ENCODE results near the gene CEMIP. TPM values are rescaled to one million over a fixed set of nuclear protein-coding genes. Genes with fewer than 3 reads are reported as not detected.

CEMIP gene
- total and polyA plus RNA-seq, 2 of the 13 experiments (the other 11 are each of a cell fraction or from before 2014, with no cell fraction given) = 4.3 to 28.5 TPM

DNA sequence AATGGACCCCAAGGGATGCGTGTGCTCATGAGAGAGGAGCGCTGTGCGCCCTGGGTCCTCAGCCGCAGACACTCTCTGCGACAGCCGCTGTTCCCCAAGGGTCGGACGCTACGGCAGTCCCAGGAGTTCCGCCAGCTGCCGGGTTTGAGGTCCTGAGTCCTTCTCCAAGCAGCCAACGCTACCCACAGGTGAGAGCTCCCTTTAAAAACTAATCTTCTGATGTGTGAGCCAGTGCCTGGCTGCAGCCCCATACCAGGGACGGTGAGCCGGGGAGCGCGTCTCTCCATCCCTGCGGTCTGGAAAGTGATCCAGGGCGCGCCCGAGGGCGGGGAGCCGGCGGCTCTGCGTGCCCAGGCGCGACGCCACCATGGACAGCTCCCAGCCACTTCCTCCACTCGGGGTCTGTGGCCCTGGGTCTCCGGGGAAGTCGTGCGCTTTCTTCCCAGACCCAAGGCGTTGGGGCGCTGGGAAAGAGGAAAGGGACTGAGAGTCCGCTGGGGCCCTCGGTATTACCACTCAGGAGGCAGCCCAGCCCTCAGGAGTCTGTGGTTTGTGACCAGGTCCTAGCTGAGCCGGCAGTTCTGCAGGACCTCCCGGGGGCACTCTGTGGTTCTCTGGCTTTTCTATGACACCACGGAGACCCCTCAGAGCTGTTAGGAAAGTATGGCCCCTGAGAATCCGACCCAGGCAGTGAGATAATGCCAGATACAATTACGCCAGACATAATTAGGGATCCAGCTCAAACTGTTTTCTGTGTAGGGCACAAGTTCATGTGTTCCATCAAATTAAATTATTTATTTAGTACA, 1.4 kb downstream of the CEMIP start (continued):
- TF ChIP-seq KDM5A (IDR thresholded peaks at IDR 0.05; ENCODE audit: borderline replicate concordance, low read length) (no peak), PITX1 (CRISPR knock-in tag; IDR thresholded peaks at IDR 0.05) (peak; percentile 60; the same call in 1 of the 2 replicates), ZFP41 (CRISPR knock-in tag; IDR thresholded peaks at IDR 0.05; ENCODE audit: borderline replicate concordance) (peak; percentile 52; the same call in 1 of the 2 replicates), DPF2 (CRISPR knock-in tag; IDR thresholded peaks at IDR 0.05; ENCODE audit: borderline replicate concordance, low read depth) (no peak), CBX2 (IDR thresholded peaks at IDR 0.05; ENCODE audit: low read depth, low read length) (no peak), CBX2 (CRISPR knock-in tag; IDR thresholded peaks at IDR 0.05; ENCODE audit: low read depth) (no peak), ZSCAN12 (CRISPR knock-in tag; IDR thresholded peaks at IDR 0.05) (peak; percentile 98), REST (IDR thresholded peaks at IDR 0.05; ENCODE audit: borderline replicate concordance in 1 of 2, low read depth in 1 of 2, low read length in 2 of 2) (peak in 1 of 2 experiments; percentile 99), TAF1 (CRISPR knock-in tag; IDR thresholded peaks at IDR 0.05) (peak; percentile 46; the same call in 1 of the 2 replicates), TSC22D2 (CRISPR knock-in tag; IDR thresholded peaks at IDR 0.05; ENCODE audit: borderline replicate concordance) (peak; percentile 99), ZNF850 (CRISPR knock-in tag; conservative IDR thresholded peaks at IDR 0.05) (no peak), ZNF138 (CRISPR knock-in tag; IDR thresholded peaks at IDR 0.05; ENCODE audit: low read depth) (peak; percentile 94; the same call in 1 of the 2 replicates), TBX2 (CRISPR knock-in tag; IDR thresholded peaks at IDR 0.05; ENCODE audit: borderline replicate concordance) (peak; percentile 70), PRMT3 (CRISPR knock-in tag; IDR thresholded peaks at IDR 0.05; ENCODE audit: borderline replicate concordance, low read depth) (peak; percentile 95), ZNF615 (CRISPR knock-in tag; IDR thresholded peaks at IDR 0.05; ENCODE audit: borderline replicate concordance) (0 out of 2 replicates have a peak, but pooled peaks have one; percentile 85), ISX (CRISPR knock-in tag; conservative IDR thresholded peaks at IDR 0.05) (peak; percentile 91), NR0B2 (CRISPR knock-in tag; IDR thresholded peaks at IDR 0.05) (peak; percentile 91), CREB3 (CRISPR knock-in tag; IDR thresholded peaks at IDR 0.05) (peak; percentile 92; the same call in 1 of the 2 replicates), ZBTB7B (CRISPR knock-in tag; IDR thresholded peaks at IDR 0.05) (peak; percentile 53; the same call in 1 of the 2 replicates)
- TF ChIP-seq, protein P1, sequence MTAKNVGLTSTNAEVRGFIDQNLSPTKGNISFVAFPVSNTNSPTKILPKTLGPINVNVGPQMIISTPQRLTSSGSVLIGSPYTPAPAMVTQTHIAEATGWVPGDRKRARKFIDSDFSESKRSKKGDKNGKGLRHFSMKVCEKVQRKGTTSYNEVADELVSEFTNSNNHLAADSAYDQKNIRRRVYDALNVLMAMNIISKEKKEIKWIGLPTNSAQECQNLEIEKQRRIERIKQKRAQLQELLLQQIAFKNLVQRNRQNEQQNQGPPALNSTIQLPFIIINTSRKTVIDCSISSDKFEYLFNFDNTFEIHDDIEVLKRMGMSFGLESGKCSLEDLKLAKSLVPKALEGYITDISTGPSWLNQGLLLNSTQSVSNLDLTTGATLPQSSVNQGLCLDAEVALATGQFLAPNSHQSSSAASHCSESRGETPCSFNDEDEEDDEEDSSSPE (CRISPR knock-in tag; IDR thresholded peaks at IDR 0.05) = peak; percentile 52; the same call in 1 of the 2 replicates
- TF ChIP-seq, protein P2, sequence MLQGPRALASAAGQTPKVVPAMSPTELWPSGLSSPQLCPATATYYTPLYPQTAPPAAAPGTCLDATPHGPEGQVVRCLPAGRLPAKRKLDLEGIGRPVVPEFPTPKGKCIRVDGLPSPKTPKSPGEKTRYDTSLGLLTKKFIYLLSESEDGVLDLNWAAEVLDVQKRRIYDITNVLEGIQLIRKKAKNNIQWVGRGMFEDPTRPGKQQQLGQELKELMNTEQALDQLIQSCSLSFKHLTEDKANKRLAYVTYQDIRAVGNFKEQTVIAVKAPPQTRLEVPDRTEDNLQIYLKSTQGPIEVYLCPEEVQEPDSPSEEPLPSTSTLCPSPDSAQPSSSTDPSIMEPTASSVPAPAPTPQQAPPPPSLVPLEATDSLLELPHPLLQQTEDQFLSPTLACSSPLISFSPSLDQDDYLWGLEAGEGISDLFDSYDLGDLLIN (CRISPR knock-in tag; IDR thresholded peaks at IDR 0.05; ENCODE audit: borderline replicate concordance) = peak; percentile 76; the same call in 1 of the 2 replicates
